Measurements from ENCODE around the gene KCNQ1. TPM values are rescaled to one million over a fixed set of nuclear protein-coding genes. Genes with fewer than 3 reads are reported as not detected.

KCNQ1 gene
- total and polyA plus RNA-seq, 5 experiments from 2014 or later = 8.7 to 25.1 (median 22.9) TPM

- ATAC-seq = no peak
- POLR2A ChIA-PET = no interaction called here
- H3K9me3 Mint-ChIP-seq = no peaks in the 10 kb centered on the region
Measured at GRCh38 chr11:2747248-2748027, 302.6 kb downstream of the KCNQ1 start.

GRCh38 chr11:2748061-2748813, 303.4 kb downstream of the KCNQ1 start:
- DNase-seq (peak in 2 of 10 donors; percentile 0 to 53), ATAC-seq (no peak)
- Mint-ChIP-seq H3K36me3 (peaks cover 0 to 16% (median 13%) of the 10 kb centered on the region in 3 donors), H3K27ac (no peak overlapping the region), H3K4me1 (peaks cover 0 to 3% (median 0%) of the 10 kb centered on the region in 4 donors), H3K27me3 (no peaks in the 10 kb centered on the region), H3K4me3 (no peak overlapping the region), H3K9me3 (peaks cover 0 to 4% (median 0%) of the 10 kb centered on the region in 9 donors)
- POLR2A ChIA-PET = no interaction called here

More at GRCh38 chr11:2747248-2748027, 302.6 kb downstream of the KCNQ1 start:
- Mint-ChIP-seq H3K4me3 (no peak overlapping the region), H3K4me1 (peaks cover 0 to 3% (median 0%) of the 10 kb centered on the region in 4 donors), H3K27ac (no peak overlapping the region), H3K36me3 (peaks cover 0 to 13% (median 11%) of the 10 kb centered on the region in 3 donors), H3K27me3 (no peaks in the 10 kb centered on the region)
- DNase-seq = peak in 2 of 10 donors; percentile 0 to 37

- Mint-ChIP-seq H3K36me3 (peaks cover 4 to 22% (median 16%) of the 10 kb centered on the region in 3 donors), H3K4me3 (no peak overlapping the region), H3K4me1 (peaks cover 0 to 7% (median 0%) of the 10 kb centered on the region in 4 donors), H3K27me3 (no peaks in the 10 kb centered on the region), H3K9me3 (peaks cover 0 to 12% (median 0%) of the 10 kb centered on the region in 9 donors), H3K27ac (no peak overlapping the region)
- DNase-seq (peak in 2 of 10 donors; percentile 0 to 32), ATAC-seq (no peak)
- POLR2A ChIA-PET = no interaction called here
Measured at GRCh38 chr11:2748814-2749554, 304.2 kb downstream of the KCNQ1 start.

GRCh38 chr11:2750101-2750681, 305.4 kb downstream of the KCNQ1 start:
- Mint-ChIP-seq H3K27me3 (no peaks in the 10 kb centered on the region), H3K36me3 (peaks cover 10 to 32% (median 16%) of the 10 kb centered on the region in 3 donors), H3K9me3 (peaks cover 0 to 18% (median 0%) of the 10 kb centered on the region in 9 donors), H3K4me3 (no peak overlapping the region), H3K4me1 (peaks cover 0 to 7% (median 0%) of the 10 kb centered on the region in 4 donors), H3K27ac (peak overlapping the region in 1 of 10 donors; percentile 34)
- DNase-seq = peak in 1 of 10 donors; percentile 42
- no peak for ATAC-seq
- POLR2A ChIA-PET = no interaction called here

- H3K27ac Mint-ChIP-seq = no peak overlapping the region
- peak in 1 of 10 donors; percentile 52 for DNase-seq
- H3K36me3 Mint-ChIP-seq = peaks cover 10 to 35% (median 16%) of the 10 kb centered on the region in 3 donors
- H3K9me3 Mint-ChIP-seq = peaks cover 0 to 18% (median 0%) of the 10 kb centered on the region in 9 donors
- POLR2A ChIA-PET = no interaction called here
- H3K27me3 Mint-ChIP-seq = no peaks in the 10 kb centered on the region
- no peak for ATAC-seq
- peaks cover 0 to 7% (median 0%) of the 10 kb centered on the region in 4 donors for H3K4me1 Mint-ChIP-seq
- no peak overlapping the region for H3K4me3 Mint-ChIP-seq
Measured at GRCh38 chr11:2750682-2751522, 306.1 kb downstream of the KCNQ1 start.

GRCh38 chr11:2751523-2752203, 306.9 kb downstream of the KCNQ1 start:
- Mint-ChIP-seq H3K9me3 (peaks cover 0 to 18% (median 0%) of the 10 kb centered on the region in 9 donors), H3K36me3 (peaks cover 10 to 35% (median 14%) of the 10 kb centered on the region in 3 donors), H3K4me3 (no peak overlapping the region), H3K27ac (no peak overlapping the region), H3K27me3 (no peaks in the 10 kb centered on the region), H3K4me1 (peaks cover 0 to 7% (median 0%) of the 10 kb centered on the region in 4 donors)
- POLR2A ChIA-PET = no interaction called here
- DNase-seq = peak in 1 of 10 donors; percentile 24
- no peak for ATAC-seq

GRCh38 chr11:2752204-2752770, 307.5 kb downstream of the KCNQ1 start:
- H3K9me3 Mint-ChIP-seq = peaks cover 0 to 18% (median 0%) of the 10 kb centered on the region in 9 donors
- DNase-seq (peak in 1 of 10 donors; percentile 15), ATAC-seq (no peak)
- H3K27ac Mint-ChIP-seq = peak overlapping the region in 1 of 10 donors; percentile 71
- peaks cover 10 to 38% (median 14%) of the 10 kb centered on the region in 3 donors for H3K36me3 Mint-ChIP-seq
- peaks cover 0 to 7% (median 0%) of the 10 kb centered on the region in 4 donors for H3K4me1 Mint-ChIP-seq
- no peak overlapping the region for H3K4me3 Mint-ChIP-seq
- POLR2A ChIA-PET = no interaction called here
- H3K27me3 Mint-ChIP-seq = no peaks in the 10 kb centered on the region

- H3K4me1 Mint-ChIP-seq = peaks cover 0 to 5% (median 0%) of the 10 kb centered on the region in 4 donors
- H3K27ac Mint-ChIP-seq = no peak overlapping the region
- no peaks in the 10 kb centered on the region for H3K27me3 Mint-ChIP-seq
- ATAC-seq = no peak
- H3K36me3 Mint-ChIP-seq = peaks cover 10 to 38% (median 11%) of the 10 kb centered on the region in 3 donors
- peak in 1 of 10 donors; percentile 18 for DNase-seq
- POLR2A ChIA-PET = no interaction called here
- H3K4me3 Mint-ChIP-seq = no peak overlapping the region
- H3K9me3 Mint-ChIP-seq = peaks cover 0 to 18% (median 0%) of the 10 kb centered on the region in 9 donors
Measured at GRCh38 chr11:2752923-2753322, 308.1 kb downstream of the KCNQ1 start.

GRCh38 chr11:2754008-2754407, 309.2 kb downstream of the KCNQ1 start:
- H3K4me1 Mint-ChIP-seq = peaks cover 0 to 5% (median 0%) of the 10 kb centered on the region in 4 donors
- H3K27me3 Mint-ChIP-seq = no peaks in the 10 kb centered on the region
- no peak overlapping the region for H3K4me3 Mint-ChIP-seq
- H3K9me3 Mint-ChIP-seq = peaks cover 0 to 18% (median 0%) of the 10 kb centered on the region in 9 donors
- DNase-seq (peak in 1 of 10 donors; percentile 38), ATAC-seq (no peak)
- H3K27ac Mint-ChIP-seq = peak overlapping the region in 2 of 10 donors; percentile 3 to 40
- POLR2A ChIA-PET = no interaction called here
- peaks cover 10 to 35% (median 13%) of the 10 kb centered on the region in 3 donors for H3K36me3 Mint-ChIP-seq

GRCh38 chr11:2755071-2755470, 310.3 kb downstream of the KCNQ1 start:
- Mint-ChIP-seq H3K4me1 (peaks cover 0 to 5% (median 0%) of the 10 kb centered on the region in 4 donors), H3K27ac (no peak overlapping the region), H3K9me3 (peaks cover 0 to 18% (median 0%) of the 10 kb centered on the region in 9 donors), H3K27me3 (no peaks in the 10 kb centered on the region), H3K4me3 (no peak overlapping the region), H3K36me3 (peaks cover 10 to 33% (median 13%) of the 10 kb centered on the region in 3 donors)
- POLR2A ChIA-PET = no interaction called here
- DNase-seq (no peak), ATAC-seq (no peak)

Measured in naive thymus-derived CD8-positive, alpha-beta T cell (primary cell).